Trophoblast cell (in vitro differentiated cells and primary cell): ENCODE data around the gene SRGAP3.
A peak's percentile ranks its signal among the peaks of the same experiment; 100 is the strongest.

Experiments
- DNase-seq, 2 donors: peaks; one replicate each; pipeline ENCODE4 v3.0.0-alpha.2; 2016
- H2AFZ ChIP-seq: 2 replicates; pipeline ENCODE4 v1.6.1; 2013; ENCODE audit warnings: low read length, moderate library complexity, mild to moderate bottlenecking; ENCODE audit not compliant: insufficient read depth, poor library complexity
- H2AK5ac ChIP-seq: 2 replicates; pipeline ENCODE4 v1.6.1; 2013; ENCODE audit warnings: mild to moderate bottlenecking, low read length
- H2BK120ac ChIP-seq: 2 replicates; pipeline ENCODE4 v1.6.1; 2013; ENCODE audit warnings: low read length, mild to moderate bottlenecking, moderate library complexity; ENCODE audit not compliant: insufficient read depth, poor library complexity
- H2BK12ac ChIP-seq: 2 replicates; pipeline ENCODE4 v1.6.1; 2013; ENCODE audit warnings: mild to moderate bottlenecking, low read length, moderate library complexity
- H2BK5ac ChIP-seq: 2 replicates; pipeline ENCODE4 v1.6.1; 2013; ENCODE audit warnings: low read length, low read depth, moderate library complexity, mild to moderate bottlenecking; ENCODE audit not compliant: poor library complexity
- H3K14ac ChIP-seq: 2 replicates; pipeline ENCODE4 v1.6.1; 2013; ENCODE audit warnings: mild to moderate bottlenecking, low read length
- H3K18ac ChIP-seq: 2 replicates; pipeline ENCODE4 v1.6.1; 2013; ENCODE audit warnings: mild to moderate bottlenecking, low read length
- H3K23ac ChIP-seq: 2 replicates; pipeline ENCODE4 v1.6.1; 2013; ENCODE audit warnings: low read length
- H3K27ac ChIP-seq: 2 replicates; pipeline ENCODE4 v1.5.1; 2013; ENCODE audit warnings: low read depth, mild to moderate bottlenecking, inconsistent platforms, low read length, moderate library complexity
- H3K27me3 ChIP-seq: 2 replicates; pipeline ENCODE4 v1.6.1; 2013; ENCODE audit warnings: inconsistent platforms, mild to moderate bottlenecking, low read length, moderate library complexity; ENCODE audit not compliant: insufficient read depth
- H3K36me3 ChIP-seq, 2 experiments: 1 replicate in 1 of 2; 2 replicates in 1 of 2; pipeline ENCODE4 v1.6.1; 2013; ENCODE audit warnings: low read length in 2 of 2, mild to moderate bottlenecking in 2 of 2, moderate library complexity in 1 of 2; ENCODE audit not compliant: insufficient read depth in 2 of 2, control insufficient read depth in 1 of 2
- H3K4ac ChIP-seq: 2 replicates; pipeline ENCODE4 v1.6.1; 2013; ENCODE audit warnings: low read depth, mild to moderate bottlenecking, low read length, moderate library complexity
- H3K4me1 ChIP-seq, 2 experiments: 1 replicate in 1 of 2; 2 replicates in 1 of 2; pipeline ENCODE4 v1.6.1; 2013; ENCODE audit warnings: low read length in 2 of 2, mild to moderate bottlenecking in 2 of 2, moderate library complexity in 1 of 2; ENCODE audit not compliant: insufficient read depth in 2 of 2, control insufficient read depth in 1 of 2
- H3K4me2 ChIP-seq: 2 replicates; pipeline ENCODE4 v1.6.1; 2013; ENCODE audit warnings: inconsistent platforms, mild to moderate bottlenecking, low read length, moderate library complexity
- H3K4me3 ChIP-seq: 2 replicates; pipeline ENCODE4 v1.5.1; 2013; ENCODE audit warnings: mild to moderate bottlenecking, low read depth, low read length, inconsistent platforms
- H3K79me1 ChIP-seq: one replicate; pipeline ENCODE4 v1.6.1; 2013; ENCODE audit warnings: low read length
- H3K79me2 ChIP-seq: 2 replicates; pipeline ENCODE4 v1.6.1; 2013; ENCODE audit warnings: low read length, mild to moderate bottlenecking; ENCODE audit not compliant: control insufficient read depth, insufficient read depth, poor library complexity
- H3K9ac ChIP-seq: 2 replicates; pipeline ENCODE4 v1.6.1; 2013; ENCODE audit warnings: mild to moderate bottlenecking, low read length
- H3K9me3 ChIP-seq: 2 replicates; pipeline ENCODE4 v1.6.1; 2013; ENCODE audit warnings: low read depth, mild to moderate bottlenecking, control low read depth, inconsistent platforms, low read length; ENCODE audit not compliant: insufficient read depth
- H4K12ac ChIP-seq: 2 replicates; pipeline ENCODE4 v1.6.1; 2013; ENCODE audit warnings: low read depth, mild to moderate bottlenecking, low read length, moderate library complexity
- H4K8ac ChIP-seq: 2 replicates; pipeline ENCODE4 v1.6.1; 2013; ENCODE audit warnings: low read depth, mild to moderate bottlenecking, low read length, moderate library complexity
- H4K91ac ChIP-seq: one replicate; pipeline ENCODE4 v1.6.1; 2013; ENCODE audit warnings: low read depth, mild to moderate bottlenecking, low read length, moderate library complexity
- WGBS: extraction: QIAGEN DNeasy Blood & Tissue Kit; methylation state at CpG from one replicate; pipeline ENCODE4 v1.1.7; 2013; ENCODE audit warnings: missing lambda C conversion rate; ENCODE audit not compliant: insufficient read length, insufficient coverage; ENCODE audit errors: extremely low coverage; 5-methylcytosine and 5-hydroxymethylcytosine counted together

Gene SRGAP3

GRCh38 chr3:9022305-9023225, 226.9 kb downstream of the SRGAP3 start:
- H3K79me1 ChIP-seq = no peaks in the 10 kb centered on the region
- no peak overlapping the region for H3K14ac ChIP-seq
- H3K79me2 ChIP-seq = no peaks in the 10 kb centered on the region
- H3K4me3 ChIP-seq = no peak overlapping the region
- no CpG with 5 or more reads among the region's 15 CpGs for WGBS
- H4K12ac ChIP-seq = no peak overlapping the region
- H3K9me3 ChIP-seq = peaks cover 2% of the 10 kb centered on the region
- no peak overlapping the region for H3K27ac ChIP-seq
- no peak overlapping the region for H3K9ac ChIP-seq
- H3K27me3 ChIP-seq = no peaks in the 10 kb centered on the region
- no peak overlapping the region for H4K91ac ChIP-seq
- H2AK5ac ChIP-seq = no peak overlapping the region
- H2BK5ac ChIP-seq = no peak overlapping the region
- peaks cover 0 to 9% of the 10 kb centered on the region in 2 experiments for H3K4me1 ChIP-seq
- DNase-seq = no peak
- no peak overlapping the region for H2BK120ac ChIP-seq
- H3K4me2 ChIP-seq = no peak overlapping the region
- no peaks in the 10 kb centered on the region for H3K36me3 ChIP-seq
- no peak overlapping the region for H3K4ac ChIP-seq
- H2AFZ ChIP-seq = no peak overlapping the region
- no peak overlapping the region for H2BK12ac ChIP-seq
- H3K18ac ChIP-seq = no peak overlapping the region
- H4K8ac ChIP-seq = no peak overlapping the region
- H3K23ac ChIP-seq = no peak overlapping the region

DNA sequence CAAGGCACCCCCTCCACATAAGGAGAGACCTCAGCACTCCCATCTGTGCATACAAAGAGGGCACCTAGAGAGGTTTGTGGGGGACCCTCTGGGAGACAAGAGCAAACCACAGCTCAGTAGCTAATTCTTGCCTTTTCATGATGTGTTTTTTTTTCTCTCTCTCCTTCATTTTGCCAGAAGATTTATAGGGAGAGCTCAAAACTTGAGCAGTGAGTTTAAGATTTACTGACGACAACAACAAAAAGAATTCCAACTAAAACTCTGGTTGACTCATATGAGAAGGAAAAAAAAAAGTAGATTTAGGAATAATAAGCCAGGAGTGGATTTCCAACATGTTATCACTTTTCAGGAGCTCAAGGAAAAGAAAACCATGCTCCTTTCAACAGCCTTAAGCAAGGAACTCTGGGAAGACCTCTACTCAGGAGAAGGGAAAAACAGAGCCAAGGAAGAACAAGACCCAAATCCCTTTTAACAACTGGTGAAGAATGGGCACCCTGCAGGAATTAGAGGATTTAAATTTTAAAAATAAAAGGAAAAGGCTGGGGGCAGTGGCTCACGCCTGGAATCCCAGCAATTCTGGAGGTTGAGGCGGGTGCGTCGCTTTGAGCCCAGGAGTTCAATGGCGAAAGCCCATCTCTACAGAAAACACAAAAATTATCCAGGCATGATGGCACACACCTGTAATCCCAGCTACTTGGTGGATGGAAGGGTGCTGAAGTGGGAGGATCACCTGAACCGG, 228.0 kb downstream of the SRGAP3 start:
- H2AK5ac ChIP-seq = no peak overlapping the region
- H3K4ac ChIP-seq = no peak overlapping the region
- H3K14ac ChIP-seq = no peak overlapping the region
- no peak overlapping the region for H4K91ac ChIP-seq
- no CpG with 5 or more reads among the region's 7 CpGs for WGBS
- H3K27ac ChIP-seq = no peak overlapping the region
- H3K79me2 ChIP-seq = no peaks in the 10 kb centered on the region
- H3K9me3 ChIP-seq = peaks cover 2% of the 10 kb centered on the region
- H3K9ac ChIP-seq = no peak overlapping the region
- no peak overlapping the region for H2BK120ac ChIP-seq
- H4K8ac ChIP-seq = no peak overlapping the region
- no peak overlapping the region for H4K12ac ChIP-seq
- H3K4me3 ChIP-seq = no peak overlapping the region
- H3K18ac ChIP-seq = no peak overlapping the region
- no peak overlapping the region for H3K23ac ChIP-seq
- H3K4me2 ChIP-seq = no peak overlapping the region
- no peak overlapping the region for H2BK12ac ChIP-seq
- H3K27me3 ChIP-seq = no peaks in the 10 kb centered on the region
- no peak for DNase-seq
- H3K79me1 ChIP-seq = no peaks in the 10 kb centered on the region
- H2BK5ac ChIP-seq = no peak overlapping the region
- H3K36me3 ChIP-seq = no peaks in the 10 kb centered on the region
- peaks cover 0 to 9% of the 10 kb centered on the region in 2 experiments for H3K4me1 ChIP-seq
- no peak overlapping the region for H2AFZ ChIP-seq

DNA sequence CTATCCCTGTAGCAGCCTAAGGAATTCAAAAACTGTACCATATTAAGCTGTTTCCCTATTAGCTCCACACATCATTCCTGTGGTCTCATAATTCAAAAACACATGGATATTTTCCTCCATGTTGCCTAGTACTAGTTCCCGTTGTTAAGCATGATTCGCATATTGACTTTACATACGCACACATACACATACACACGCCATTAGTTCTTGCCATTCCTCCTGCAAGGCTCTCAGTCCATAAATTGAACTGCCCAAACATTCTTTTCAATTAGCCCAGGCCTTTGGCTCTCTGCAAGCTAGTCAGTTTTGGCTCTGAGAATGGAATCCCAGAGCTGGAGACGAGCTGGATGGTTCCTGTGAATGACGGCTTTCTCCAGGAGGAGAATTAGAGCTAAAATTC, 229.0 kb downstream of the SRGAP3 start:
- no peak overlapping the region for H3K9ac ChIP-seq
- no peak overlapping the region for H3K4me2 ChIP-seq
- no peak overlapping the region for H2BK5ac ChIP-seq
- no peak overlapping the region for H3K27ac ChIP-seq
- no peak overlapping the region for H2AK5ac ChIP-seq
- H4K8ac ChIP-seq = no peak overlapping the region
- H3K4ac ChIP-seq = no peak overlapping the region
- no peak for DNase-seq
- no peaks in the 10 kb centered on the region for H3K27me3 ChIP-seq
- H3K14ac ChIP-seq = no peak overlapping the region
- H2BK12ac ChIP-seq = no peak overlapping the region
- H4K91ac ChIP-seq = no peak overlapping the region
- no peaks in the 10 kb centered on the region for H3K79me2 ChIP-seq
- H3K18ac ChIP-seq = no peak overlapping the region
- H2AFZ ChIP-seq = no peak overlapping the region
- peaks cover 0 to 9% of the 10 kb centered on the region in 2 experiments for H3K4me1 ChIP-seq
- H3K36me3 ChIP-seq = no peaks in the 10 kb centered on the region
- no peak overlapping the region for H2BK120ac ChIP-seq
- no peak overlapping the region for H3K4me3 ChIP-seq
- no peak overlapping the region for H3K23ac ChIP-seq
- H3K9me3 ChIP-seq = peaks cover 2% of the 10 kb centered on the region
- H4K12ac ChIP-seq = no peak overlapping the region
- no peaks in the 10 kb centered on the region for H3K79me1 ChIP-seq
- WGBS = no CpG with 5 or more reads among the region's 6 CpGs

DNA sequence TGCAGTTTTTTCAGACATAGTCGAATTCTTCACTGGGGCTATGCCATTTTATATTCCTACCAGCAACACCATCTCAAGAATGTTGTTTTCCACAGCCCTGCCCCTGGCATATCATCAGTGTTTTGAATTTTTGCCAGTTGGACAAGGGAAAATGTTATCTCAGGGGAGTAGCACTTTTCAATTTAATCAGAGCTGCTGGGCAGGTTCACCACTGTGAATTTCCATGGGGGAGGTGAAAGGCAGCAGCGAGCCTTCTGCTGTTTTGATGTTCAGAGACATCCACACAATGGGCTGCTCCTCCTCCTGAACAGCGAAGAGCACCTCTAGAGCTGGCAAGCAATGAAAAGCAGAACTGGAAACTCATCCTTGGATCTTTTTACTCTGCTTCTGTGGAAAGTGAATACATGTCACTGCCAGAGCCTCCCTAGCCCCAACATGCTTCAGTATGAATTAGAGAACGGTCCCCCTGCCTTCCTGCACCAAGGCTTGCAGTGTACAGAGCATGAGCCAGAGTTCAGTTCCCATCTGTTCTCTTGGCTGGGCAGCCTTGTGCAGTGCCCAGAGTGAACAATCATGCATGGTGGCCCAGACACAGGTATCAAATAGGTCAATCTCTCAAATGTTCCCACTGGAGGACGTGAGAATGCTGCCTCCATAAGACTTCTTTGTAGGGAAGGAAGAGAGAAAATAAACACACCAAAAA, 230.0 kb downstream of the SRGAP3 start:
- Histone ChIP-seq H2BK12ac (no peak overlapping the region), H2BK120ac (no peak overlapping the region), H3K79me1 (no peaks in the 10 kb centered on the region), H3K23ac (no peak overlapping the region), H3K18ac (no peak overlapping the region), H3K4me1 (peaks cover 0 to 9% of the 10 kb centered on the region in 2 experiments), H3K4me2 (no peak overlapping the region), H4K91ac (no peak overlapping the region), H2AFZ (no peak overlapping the region), H3K27ac (no peak overlapping the region), H3K9me3 (peaks cover 2% of the 10 kb centered on the region), H3K4ac (no peak overlapping the region), H3K9ac (no peak overlapping the region), H2AK5ac (no peak overlapping the region), H3K4me3 (no peak overlapping the region), H3K36me3 (no peaks in the 10 kb centered on the region), H4K8ac (no peak overlapping the region), H4K12ac (no peak overlapping the region), H3K79me2 (no peaks in the 10 kb centered on the region), H3K14ac (no peak overlapping the region), H2BK5ac (no peak overlapping the region), H3K27me3 (no peaks in the 10 kb centered on the region)
- WGBS = no CpG with 5 or more reads among the region's 5 CpGs
- peak in 1 of 2 donors; percentile 26 for DNase-seq
